Type B pancreatic cell (in vitro differentiated cells): ENCODE results near the gene ZDHHC14. TPM values are rescaled to one million over a fixed set of nuclear protein-coding genes. Genes with fewer than 3 reads are reported as not detected.

Experiments used
- DNase-seq: peaks from one replicate; pipeline ENCODE4 v3.0.0; 2021; ENCODE audit warnings: mixed read lengths; ENCODE audit not compliant: unreplicated experiment; ENCODE audit errors: extremely low spot score
- H3K27ac Mint-ChIP-seq: 2 replicates; pipeline ENCODE4 v1.8.0; 2021; ENCODE audit warnings: mild to moderate bottlenecking, mixed read lengths
- H3K27me3 Mint-ChIP-seq: 2 replicates; pipeline ENCODE4 v1.8.0; 2021; ENCODE audit warnings: mixed read lengths
- H3K36me3 Mint-ChIP-seq: 2 replicates; pipeline ENCODE4 v1.8.0; 2021; ENCODE audit warnings: mixed read lengths
- H3K4me1 Mint-ChIP-seq: one replicate; pipeline ENCODE4 v1.8.0; 2021; ENCODE audit warnings: mixed read lengths; ENCODE audit not compliant: unreplicated experiment
- H3K4me3 Mint-ChIP-seq: 2 replicates; pipeline ENCODE4 v1.8.0; 2021; ENCODE audit warnings: mild to moderate bottlenecking, mixed read lengths
- H3K9me3 Mint-ChIP-seq: 2 replicates; pipeline ENCODE4 v1.8.0; 2021; ENCODE audit warnings: mixed read lengths
- CTCF ChIP-seq: fragments of 200-600 bp; sonication (generic); conservative IDR thresholded peaks from 2 replicates; pipeline ENCODE4 v1.5.0; 2021; ENCODE audit warnings: antibody characterized with exemption, mild to moderate bottlenecking
- total RNA-seq: library from RNA; stranded (reverse); gene quantifications from 2 replicates; pipeline ENCODE4 v1.2.1, GENCODE V29; 2021; ENCODE audit warnings: low replicate concordance

The ZDHHC14 gene
- total RNA-seq, 1 donor from 2014 or later: 11.1 TPM

GRCh38 chr6:157440171-157440570, 59.2 kb downstream of the ZDHHC14 start:
- H3K4me3 Mint-ChIP-seq: no peak overlapping the region
- no peaks in the 10 kb centered on the region for H3K27me3 Mint-ChIP-seq
- peaks cover 3% of the 10 kb centered on the region for H3K36me3 Mint-ChIP-seq
- no peak for TF ChIP-seq CTCF
- H3K27ac Mint-ChIP-seq: no peak overlapping the region
- H3K4me1 Mint-ChIP-seq: peaks cover 8% of the 10 kb centered on the region
- no peak for DNase-seq
- H3K9me3 Mint-ChIP-seq: peaks cover 4% of the 10 kb centered on the region

DNA sequence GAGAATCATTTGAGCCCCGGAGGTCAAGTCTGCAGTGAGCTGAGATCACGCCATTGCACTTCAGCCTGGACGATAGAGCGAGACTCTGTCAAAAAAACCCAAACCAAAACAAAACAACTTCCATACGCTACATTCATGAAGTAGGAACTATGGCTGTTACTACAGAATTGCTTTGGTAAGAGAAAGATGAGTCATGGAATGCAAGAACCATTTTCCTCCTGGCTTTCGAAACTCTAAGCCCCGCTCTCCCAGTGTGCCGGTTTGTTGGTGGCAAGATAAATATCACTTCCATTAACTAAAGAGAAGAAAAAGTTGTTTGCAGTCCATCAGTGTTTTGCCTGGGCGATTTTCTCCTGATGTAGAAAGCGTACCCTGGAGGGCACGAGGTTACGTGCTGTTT, 61.3 kb downstream of the ZDHHC14 start:
- peaks cover 4% of the 10 kb centered on the region for H3K9me3 Mint-ChIP-seq
- H3K4me3 Mint-ChIP-seq: no peak overlapping the region
- peaks cover 3% of the 10 kb centered on the region for H3K36me3 Mint-ChIP-seq
- TF ChIP-seq CTCF: no peak
- DNase-seq: no peak
- peaks cover 5% of the 10 kb centered on the region for H3K4me1 Mint-ChIP-seq
- no peaks in the 10 kb centered on the region for H3K27me3 Mint-ChIP-seq
- no peak overlapping the region for H3K27ac Mint-ChIP-seq

DNA sequence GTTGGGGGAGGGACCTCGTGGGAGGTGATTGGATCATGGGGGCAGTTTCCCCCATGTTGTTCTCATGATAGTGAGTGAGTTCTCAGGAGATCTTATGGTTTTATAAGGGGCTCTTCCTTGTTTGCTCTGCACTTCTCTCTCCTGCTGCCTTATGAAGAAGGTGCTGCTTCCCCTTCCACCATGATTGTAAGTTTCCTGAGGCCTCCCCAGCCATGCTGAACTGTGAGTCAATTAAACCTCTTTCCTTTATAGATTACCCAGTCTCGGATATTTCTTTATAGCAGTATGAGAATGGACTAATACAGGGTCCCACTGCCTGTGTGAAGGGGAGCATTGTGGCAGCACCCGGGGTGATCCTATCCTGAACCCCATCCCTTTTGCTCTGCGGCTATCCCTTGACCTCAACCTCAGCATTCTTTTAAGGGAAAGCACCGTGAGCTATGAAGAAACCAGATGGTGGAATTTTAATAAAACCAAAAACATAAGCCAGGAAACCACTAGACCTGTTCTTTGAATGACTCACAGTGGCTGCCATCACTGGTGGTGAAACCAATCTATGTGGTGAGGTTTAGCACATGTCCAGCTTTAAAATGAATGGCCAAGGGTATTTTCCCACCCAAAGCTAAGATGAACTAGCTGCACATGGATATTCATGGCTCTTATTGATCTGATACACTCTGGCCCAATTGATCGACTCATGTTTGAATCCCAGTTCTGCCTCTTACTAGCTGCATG, 62.2 kb downstream of the ZDHHC14 start:
- Mint-ChIP-seq H3K9me3 (peaks cover 4% of the 10 kb centered on the region), H3K36me3 (peaks cover 3% of the 10 kb centered on the region), H3K4me1 (peaks cover 5% of the 10 kb centered on the region), H3K27me3 (no peaks in the 10 kb centered on the region), H3K4me3 (no peak overlapping the region), H3K27ac (no peak overlapping the region)
- DNase-seq: no peak
- no peak for TF ChIP-seq CTCF

DNA sequence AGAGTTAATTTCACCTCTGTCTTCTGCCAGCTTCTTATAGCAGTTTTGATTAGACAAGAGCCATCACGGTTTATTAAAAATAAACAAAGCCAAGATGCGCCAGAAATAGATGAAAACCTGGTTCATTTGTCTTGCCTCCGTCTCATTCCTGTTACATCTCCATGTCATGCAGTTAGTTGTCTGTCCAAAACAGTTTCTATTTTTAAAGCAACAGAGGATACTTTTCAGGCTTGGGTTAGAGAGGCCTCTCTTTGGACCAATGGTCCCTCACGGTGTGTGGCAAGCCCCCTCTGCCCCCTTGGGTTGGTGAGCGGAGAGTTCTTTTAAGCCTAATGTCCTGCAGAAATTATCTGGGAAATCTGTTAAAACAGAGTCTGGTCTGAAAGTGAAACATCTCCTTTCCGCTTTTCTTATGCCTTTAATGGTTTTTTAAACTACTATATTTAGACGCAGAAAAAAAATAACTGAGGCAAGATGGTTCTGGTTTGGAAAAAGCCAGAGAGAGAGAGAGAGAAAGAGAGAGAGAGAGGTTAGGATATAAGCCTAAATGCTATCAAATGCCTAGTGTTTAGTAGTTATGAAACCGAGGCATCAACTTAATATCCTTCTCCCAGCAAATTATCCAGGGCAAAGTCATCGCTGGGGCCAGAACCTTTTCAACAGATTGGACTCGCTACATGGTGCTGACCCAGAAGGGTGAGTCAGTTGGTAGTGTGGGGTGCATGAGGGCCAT, 64.5 kb downstream of the ZDHHC14 start:
- DNase-seq: no peak
- Mint-ChIP-seq H3K9me3 (no peaks in the 10 kb centered on the region), H3K4me1 (peaks cover 9% of the 10 kb centered on the region), H3K4me3 (no peak overlapping the region), H3K27ac (no peak overlapping the region), H3K27me3 (no peaks in the 10 kb centered on the region), H3K36me3 (peaks cover 3% of the 10 kb centered on the region)
- TF ChIP-seq CTCF: no peak

GRCh38 chr6:157447735-157448134, 66.7 kb downstream of the ZDHHC14 start:
- H3K27ac Mint-ChIP-seq: no peak overlapping the region
- H3K4me1 Mint-ChIP-seq: peaks cover 9% of the 10 kb centered on the region
- H3K9me3 Mint-ChIP-seq: no peaks in the 10 kb centered on the region
- H3K4me3 Mint-ChIP-seq: no peak overlapping the region
- no peaks in the 10 kb centered on the region for H3K27me3 Mint-ChIP-seq
- no peak for TF ChIP-seq CTCF
- H3K36me3 Mint-ChIP-seq: peaks cover 3% of the 10 kb centered on the region
- DNase-seq: no peak
